Activated CD8-positive, alpha-beta memory T cell treated with anti-CD3 and anti-CD28 coated beads for 1 hour (primary cell): ENCODE measurements around the gene SHD.
A peak's percentile ranks its signal among the peaks of the same experiment; 100 is the strongest.
"Not testable (repeated sequence)": the region's sequence is repeated elsewhere in the genome, so short reads cannot be mapped to it uniquely, and the experiment has no call there.

ENCODE experiments used
- DNase-seq, 2 donors: peaks; one replicate each; pipeline ENCODE4 v3.0.0-alpha.2; 2020; ENCODE audit warnings: low read depth in 1 of 2; ENCODE audit errors: extremely low read depth in 1 of 2

SHD gene

GRCh38 chr19:4278419-4279266 lies at the start of gene SHD:
TSS of gene SHD (plus strand) at chr19:4279266. CDS start at chr19:4280064, 798 bp downstream.
- DNase-seq, result no peak

- not testable (repeated sequence) for DNase-seq
Observed at GRCh38 chr19:4230237-4230636, 48.8 kb upstream of the SHD start.

GRCh38 chr19:4231521-4231920 lies 47.5 kb upstream of the SHD start:
- not testable (repeated sequence) for DNase-seq

- DNase-seq, result not testable (repeated sequence)
Observed at GRCh38 chr19:4232139-4232538, 46.9 kb upstream of the SHD start.

GRCh38 chr19:4232614-4233281 lies 46.3 kb upstream of the SHD start:
- no peak for DNase-seq

- peak; percentile 16 to 54 for DNase-seq
Observed at GRCh38 chr19:4233282-4233853, 45.7 kb upstream of the SHD start.

GRCh38 chr19:4234142-4234861 lies 44.8 kb upstream of the SHD start:
- no peak for DNase-seq

GRCh38 chr19:4234862-4235201 lies 44.2 kb upstream of the SHD start:
- no peak for DNase-seq

GRCh38 chr19:4237510-4237909 lies 41.6 kb upstream of the SHD start:
- not testable (repeated sequence) for DNase-seq

GRCh38 chr19:4238831-4239230 lies 40.2 kb upstream of the SHD start:
- no peak for DNase-seq

- DNase-seq, result no peak
Observed at GRCh38 chr19:4241824-4242430, 37.1 kb upstream of the SHD start.

- DNase-seq, result not testable (repeated sequence)
Observed at GRCh38 chr19:4245938-4246337, 33.1 kb upstream of the SHD start.

- peak; percentile 93 to 97 for DNase-seq
Observed at GRCh38 chr19:4246767-4247593, 32.1 kb upstream of the SHD start, which contains the start of gene YJU2. TSS of gene YJU2 (plus strand) at chr19:4247080. CDS start at chr19:4247147, 67 bp downstream.

GRCh38 chr19:4256563-4256962 lies 22.5 kb upstream of the SHD start:
- DNase-seq, result no peak

- DNase-seq, result no peak
Observed at GRCh38 chr19:4257025-4257424, 22.0 kb upstream of the SHD start.

GRCh38 chr19:4258181-4258580 lies 20.9 kb upstream of the SHD start:
- DNase-seq, result no peak

- no peak for DNase-seq
Observed at GRCh38 chr19:4260613-4261191, 18.4 kb upstream of the SHD start.

- no peak for DNase-seq
Observed at GRCh38 chr19:4264812-4265211, 14.3 kb upstream of the SHD start.

- no peak for DNase-seq
Observed at GRCh38 chr19:4266253-4267000, 12.6 kb upstream of the SHD start.
